H9 (cell line): Measurements from ENCODE around the gene TEX264. TPM values are rescaled to one million over a fixed set of nuclear protein-coding genes. Genes with fewer than 3 reads are reported as not detected.

Source experiments
- DNase-seq: peaks from one replicate; pipeline ENCODE4 v3.0.0-alpha.2; 2017
- H2AFZ ChIP-seq: one replicate; pipeline ENCODE4 v1.6.1; 2013; ENCODE audit warnings: mild to moderate bottlenecking, low read length, control low read depth, moderate library complexity
- H2AK5ac ChIP-seq: 2 replicates; pipeline ENCODE4 v1.6.1; 2013; ENCODE audit warnings: low read length, control low read depth, mixed read lengths; ENCODE audit not compliant: insufficient read length
- H2BK120ac ChIP-seq: one replicate; pipeline ENCODE4 v1.6.1; 2013; ENCODE audit warnings: low read depth, mild to moderate bottlenecking, low read length, control low read depth, inconsistent platforms; ENCODE audit not compliant: poor library complexity, severe bottlenecking
- H2BK12ac ChIP-seq: 2 replicates; pipeline ENCODE4 v1.6.1; 2013; ENCODE audit warnings: low read length, control low read depth, mixed read lengths, low read depth; ENCODE audit not compliant: insufficient read length
- H2BK15ac ChIP-seq: 2 replicates; pipeline ENCODE4 v1.6.1; 2013; ENCODE audit warnings: low read depth, low read length, control low read depth
- H2BK20ac ChIP-seq: one replicate; pipeline ENCODE4 v1.6.1; 2013; ENCODE audit warnings: low read depth, mild to moderate bottlenecking, low read length, control low read depth, inconsistent platforms; ENCODE audit not compliant: poor library complexity, severe bottlenecking
- H2BK5ac ChIP-seq: 2 replicates; pipeline ENCODE4 v1.6.1; 2013; ENCODE audit warnings: low read length, control low read depth, mixed read lengths; ENCODE audit not compliant: insufficient read length
- H3K14ac ChIP-seq: 2 replicates; pipeline ENCODE4 v1.6.1; 2013; ENCODE audit warnings: low read length, control low read depth; ENCODE audit not compliant: insufficient read depth
- H3K18ac ChIP-seq: 2 replicates; pipeline ENCODE4 v1.6.1; 2013; ENCODE audit warnings: low read depth, mild to moderate bottlenecking, mixed read lengths, low read length, control low read depth; ENCODE audit not compliant: insufficient read length
- H3K23ac ChIP-seq: 2 replicates; pipeline ENCODE4 v1.6.1; 2013; ENCODE audit warnings: low read length, control low read depth, mixed read lengths, low read depth; ENCODE audit not compliant: insufficient read length
- H3K23me2 ChIP-seq: 2 replicates; pipeline ENCODE4 v1.6.1; 2013; ENCODE audit warnings: low read depth, mild to moderate bottlenecking, mixed read lengths, low read length, control low read depth; ENCODE audit not compliant: insufficient read length, poor library complexity, severe bottlenecking
- H3K27ac ChIP-seq: 2 replicates; pipeline ENCODE4 v1.5.1; 2013; ENCODE audit warnings: low read length, control low read depth, mixed read lengths, low read depth; ENCODE audit not compliant: insufficient read length
- H3K27me3 ChIP-seq: 2 replicates; pipeline ENCODE4 v1.6.1; 2013; ENCODE audit warnings: low read length, control low read depth, inconsistent platforms; ENCODE audit not compliant: insufficient read depth
- H3K4ac ChIP-seq: 2 replicates; pipeline ENCODE4 v1.6.1; 2013; ENCODE audit warnings: low read depth, mild to moderate bottlenecking, control low read depth, inconsistent platforms, low read length, moderate library complexity
- H3K4me1 ChIP-seq: 2 replicates; pipeline ENCODE4 v1.6.1; 2013; ENCODE audit warnings: low read length, control low read depth, inconsistent platforms; ENCODE audit not compliant: insufficient read depth
- H3K4me2 ChIP-seq: 2 replicates; pipeline ENCODE4 v1.6.1; 2013; ENCODE audit warnings: low read length, control low read depth, mixed read lengths; ENCODE audit not compliant: insufficient read length, insufficient read depth
- H3K56ac ChIP-seq: 2 replicates; pipeline ENCODE4 v1.6.1; 2013; ENCODE audit warnings: low read depth, mild to moderate bottlenecking, mixed read lengths, low read length, control low read depth; ENCODE audit not compliant: insufficient read length
- H3K79me1 ChIP-seq: 2 replicates; pipeline ENCODE4 v1.6.1; 2013; ENCODE audit warnings: low read depth, mild to moderate bottlenecking, moderate library complexity, low read length, control low read depth, inconsistent platforms; ENCODE audit not compliant: insufficient read depth, poor library complexity, severe bottlenecking
- H3K79me2 ChIP-seq: 2 replicates; pipeline ENCODE4 v1.6.1; 2013; ENCODE audit warnings: low read length, control low read depth, inconsistent platforms; ENCODE audit not compliant: insufficient read depth
- H3K9ac ChIP-seq: 2 replicates; pipeline ENCODE4 v1.6.1; 2013; ENCODE audit warnings: low read length, control low read depth, mixed read lengths; ENCODE audit not compliant: insufficient read length; ENCODE audit errors: extremely low read depth
- H3K9me3 ChIP-seq: one replicate; pipeline ENCODE4 v1.6.1; 2013; ENCODE audit warnings: low read depth, low read length, inconsistent platforms; ENCODE audit not compliant: control insufficient read depth
- H3T11ph ChIP-seq: one replicate; pipeline ENCODE4 v1.6.1; 2013; ENCODE audit warnings: mild to moderate bottlenecking, low read length, control low read depth, inconsistent platforms
- H4K20me1 ChIP-seq: one replicate; pipeline ENCODE4 v1.6.1; 2013; ENCODE audit not compliant: control insufficient read depth, insufficient read length, insufficient read depth
- H4K5ac ChIP-seq: 2 replicates; pipeline ENCODE4 v1.6.1; 2013; ENCODE audit warnings: low read depth, mild to moderate bottlenecking, mixed read lengths, low read length, control low read depth; ENCODE audit not compliant: insufficient read length
- H4K8ac ChIP-seq: replicated peaks from 2 replicates; pipeline ENCODE4 v1.6.1; 2013; ENCODE audit warnings: low read length, control low read depth, mixed read lengths, low read depth; ENCODE audit not compliant: insufficient read length
- H4K91ac ChIP-seq: 2 replicates; pipeline ENCODE4 v1.6.1; 2013; ENCODE audit warnings: low read depth, mild to moderate bottlenecking, moderate library complexity, mixed read lengths, low read length, control low read depth; ENCODE audit not compliant: insufficient read length
- H3K27ac Mint-ChIP-seq, 3 experiments: 2 replicates in 2 of 3; 3 replicates in 1 of 3; pipeline ENCODE4 v1.8.0; 2020 to 2021; ENCODE audit warnings: mixed read lengths in 3 of 3, mild to moderate bottlenecking in 1 of 3, moderate library complexity in 1 of 3
- H3K27me3 Mint-ChIP-seq: 2 replicates; pipeline ENCODE4 v1.8.0; 2021; ENCODE audit warnings: low read depth, mild to moderate bottlenecking, moderate library complexity, mixed read lengths
- H3K36me3 Mint-ChIP-seq, 3 experiments: 2 replicates in 2 of 3; 3 replicates in 1 of 3; pipeline ENCODE4 v1.8.0; 2020 to 2021; ENCODE audit warnings: low read depth in 3 of 3, mixed read lengths in 3 of 3; ENCODE audit not compliant: insufficient read depth in 1 of 3
- H3K4me1 Mint-ChIP-seq, 2 experiments: 2 replicates each; pipeline ENCODE4 v1.8.0; 2020; ENCODE audit warnings: mixed read lengths in 2 of 2
- H3K4me3 Mint-ChIP-seq, 2 experiments: 2 replicates in 1 of 2; 3 replicates in 1 of 2; pipeline ENCODE4 v1.8.0; 2020 to 2021; ENCODE audit warnings: mild to moderate bottlenecking in 2 of 2, mixed read lengths in 2 of 2, moderate library complexity in 1 of 2
- H3K9me3 Mint-ChIP-seq, 2 experiments: 2 replicates in 1 of 2; 3 replicates in 1 of 2; pipeline ENCODE4 v1.8.0; 2020; ENCODE audit warnings: mild to moderate bottlenecking in 2 of 2, mixed read lengths in 2 of 2, moderate library complexity in 1 of 2
- CTCF ChIP-seq: fragments of 200-600 bp; sonication (generic); conservative IDR thresholded peaks from 3 replicates; pipeline ENCODE4 v1.8.0; 2021; ENCODE audit warnings: antibody characterized with exemption, mild to moderate bottlenecking
- WGBS: extraction: QIAGEN DNeasy Blood & Tissue Kit; methylation state at CpG from one replicate; pipeline ENCODE4 v1.1.7; 2013; ENCODE audit warnings: missing lambda C conversion rate, low lambda C conversion rate, mixed read lengths; ENCODE audit not compliant: insufficient read length; ENCODE audit errors: extremely low coverage; 5-methylcytosine and 5-hydroxymethylcytosine counted together
- total RNA-seq: library from RNA; stranded (reverse); gene quantifications from 2 replicates; pipeline ENCODE4 v1.2.1, GENCODE V29; 2021

TEX264 gene
- total RNA-seq, 1 experiment from 2014 or later = 17.3 TPM

GRCh38 chr3:51722362-51722761 lies 51.3 kb downstream of the TEX264 start:
- Mint-ChIP-seq H3K27me3 (peaks cover 2% of the 10 kb centered on the region; the same call in 1 of the 2 replicates), H3K4me1 (peaks cover 11 to 21% of the 10 kb centered on the region in 2 experiments), H3K4me3 (no peak overlapping the region), H3K36me3 (no peaks in the 10 kb centered on the region; a peak in 1 of 7 replicates), H3K27ac (no peak overlapping the region), H3K9me3 (no peaks in the 10 kb centered on the region; a peak in 1 of 5 replicates)
- Histone ChIP-seq H3T11ph (no peak overlapping the region), H3K79me1 (no peaks in the 10 kb centered on the region), H3K56ac (no peak overlapping the region), H2AK5ac (no peak overlapping the region), H2BK120ac (no peak overlapping the region), H3K14ac (no peak overlapping the region), H3K9ac (no peak overlapping the region), H2BK20ac (no peak overlapping the region), H2AFZ (no peak overlapping the region), H3K79me2 (no peaks in the 10 kb centered on the region), H3K9me3 (no peaks in the 10 kb centered on the region), H4K8ac (no peak overlapping the region), H4K5ac (no peak overlapping the region), H2BK12ac (no peak overlapping the region), H3K23ac (no peak overlapping the region), H2BK15ac (no peak overlapping the region), H3K4ac (no peak overlapping the region), H3K27ac (no peak overlapping the region), H2BK5ac (no peak overlapping the region), H3K27me3 (no peaks in the 10 kb centered on the region), H3K23me2 (no peaks in the 10 kb centered on the region), H4K20me1 (no peaks in the 10 kb centered on the region), H3K4me1 (peaks cover 3% of the 10 kb centered on the region; the same call in 1 of the 2 replicates), H3K4me2 (no peak overlapping the region), H3K18ac (no peak overlapping the region), H4K91ac (no peak overlapping the region)
- no CpG with 5 or more reads among the region's 4 CpGs for WGBS
- DNase-seq = no peak
- peak; percentile 54; the same call in 2 of the 3 replicates for TF ChIP-seq CTCF
